GM13976 (cell line): ENCODE data around the gene HRAS.

Source experiments
- DNase-seq: peaks from one replicate; pipeline ENCODE4 v3.0.0; 2012; ENCODE audit warnings: low spot score
- in situ Hi-C: fragments of 300-500 bp; cut with MboI; formaldehyde crosslinking; loops from one replicate; pipeline ENCODE4 v1.12.0; 2022; ENCODE audit warnings: low sequenced_read_pairs, mixed read lengths, inconsistent platforms; ENCODE audit not compliant: unreplicated experiment
- TF ChIP-seq, protein P1 (sequence below): IDR thresholded peaks from 2 replicates; pipeline ENCODE4 v1.5.1; 2012; ENCODE audit warnings: borderline replicate concordance, mild to moderate bottlenecking; ENCODE audit not compliant: insufficient read depth; ENCODE audit errors: extremely low read depth, missing control alignments, control extremely low read depth

Gene HRAS

GRCh38 chr11:545171-545570 lies 9.8 kb upstream of the HRAS start:
- in situ Hi-C loops = no loop called here
- DNase-seq = no peak
- TF ChIP-seq, protein P1, sequence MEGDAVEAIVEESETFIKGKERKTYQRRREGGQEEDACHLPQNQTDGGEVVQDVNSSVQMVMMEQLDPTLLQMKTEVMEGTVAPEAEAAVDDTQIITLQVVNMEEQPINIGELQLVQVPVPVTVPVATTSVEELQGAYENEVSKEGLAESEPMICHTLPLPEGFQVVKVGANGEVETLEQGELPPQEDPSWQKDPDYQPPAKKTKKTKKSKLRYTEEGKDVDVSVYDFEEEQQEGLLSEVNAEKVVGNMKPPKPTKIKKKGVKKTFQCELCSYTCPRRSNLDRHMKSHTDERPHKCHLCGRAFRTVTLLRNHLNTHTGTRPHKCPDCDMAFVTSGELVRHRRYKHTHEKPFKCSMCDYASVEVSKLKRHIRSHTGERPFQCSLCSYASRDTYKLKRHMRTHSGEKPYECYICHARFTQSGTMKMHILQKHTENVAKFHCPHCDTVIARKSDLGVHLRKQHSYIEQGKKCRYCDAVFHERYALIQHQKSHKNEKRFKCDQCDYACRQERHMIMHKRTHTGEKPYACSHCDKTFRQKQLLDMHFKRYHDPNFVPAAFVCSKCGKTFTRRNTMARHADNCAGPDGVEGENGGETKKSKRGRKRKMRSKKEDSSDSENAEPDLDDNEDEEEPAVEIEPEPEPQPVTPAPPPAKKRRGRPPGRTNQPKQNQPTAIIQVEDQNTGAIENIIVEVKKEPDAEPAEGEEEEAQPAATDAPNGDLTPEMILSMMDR = no peak

DNA sequence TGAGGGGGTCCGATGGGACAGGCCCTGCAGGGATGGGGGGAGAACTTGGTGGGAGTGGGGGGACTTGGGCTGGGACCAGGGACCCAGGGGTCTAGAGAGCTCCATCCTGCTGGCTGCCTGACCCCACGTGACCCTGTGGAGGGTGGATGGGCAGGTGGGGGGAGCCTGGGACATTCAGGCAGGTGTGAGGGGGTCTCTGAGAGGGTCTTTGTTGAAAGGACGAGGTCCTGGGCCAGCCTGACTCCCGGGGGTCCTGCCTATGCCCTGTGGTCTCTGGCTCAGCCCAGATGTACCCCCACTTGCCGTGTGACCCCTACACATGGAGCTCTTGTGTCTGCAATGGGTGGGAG lies 9.4 kb upstream of the HRAS start:
- TF ChIP-seq, protein P1 = no peak
- DNase-seq = no peak
- in situ Hi-C loops = no loop called here

DNA sequence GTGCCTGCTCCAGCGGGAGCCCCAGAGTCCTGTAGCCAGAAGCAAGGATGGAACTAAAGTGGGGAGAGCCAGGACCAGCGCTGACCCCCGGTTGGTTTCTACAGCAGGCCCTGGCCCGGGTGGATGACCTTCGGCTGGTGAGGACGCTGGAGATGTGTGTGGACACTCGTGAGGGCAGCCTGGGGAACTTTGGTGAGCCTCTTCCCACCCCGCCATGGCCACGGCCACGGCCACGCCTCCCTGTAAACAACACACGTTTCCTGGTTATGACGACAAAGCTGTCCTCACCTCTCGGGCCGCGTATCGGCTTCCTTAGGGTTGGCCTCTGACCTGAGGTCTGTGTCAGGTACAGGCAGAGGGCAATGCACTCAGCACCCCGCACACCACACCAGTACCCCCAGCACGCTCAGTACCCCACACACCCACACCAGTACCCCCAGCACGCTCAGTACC lies 6.1 kb upstream of the HRAS start:
- no peak for DNase-seq
- TF ChIP-seq, protein P1 = no peak
- in situ Hi-C loops = no loop called here

GRCh38 chr11:540583-541432 lies 5.4 kb upstream of the HRAS start:
- TF ChIP-seq, protein P1 = no peak
- in situ Hi-C loops = no loop called here
- DNase-seq = no peak

DNA sequence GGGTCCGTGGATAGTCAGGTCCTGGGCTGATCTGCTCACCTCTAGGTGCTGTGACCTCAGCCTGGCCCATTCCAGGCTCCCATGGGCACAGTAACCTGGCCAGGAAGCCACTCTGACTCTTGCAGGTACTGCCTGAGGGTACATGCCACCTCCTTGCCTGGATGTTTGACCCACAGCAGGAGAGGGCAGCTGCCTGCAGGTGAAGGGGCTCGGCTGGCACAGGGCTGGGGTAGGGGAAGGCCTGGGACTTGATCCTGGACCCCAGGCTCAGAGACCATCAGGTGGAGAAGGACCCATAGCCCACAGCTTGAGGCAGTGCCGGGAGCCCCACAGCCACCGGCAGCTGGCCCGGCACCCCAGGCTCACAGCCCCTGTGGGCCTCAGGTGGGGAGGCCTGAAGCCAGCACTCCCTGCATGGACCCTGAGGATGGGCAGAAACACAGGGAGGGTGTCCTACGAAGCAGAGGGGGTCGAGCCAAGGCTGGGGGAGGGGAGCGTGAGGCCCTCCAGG lies 4.7 kb upstream of the HRAS start:
- no peak for DNase-seq
- in situ Hi-C loops = no loop called here
- TF ChIP-seq, protein P1 = no peak

DNA sequence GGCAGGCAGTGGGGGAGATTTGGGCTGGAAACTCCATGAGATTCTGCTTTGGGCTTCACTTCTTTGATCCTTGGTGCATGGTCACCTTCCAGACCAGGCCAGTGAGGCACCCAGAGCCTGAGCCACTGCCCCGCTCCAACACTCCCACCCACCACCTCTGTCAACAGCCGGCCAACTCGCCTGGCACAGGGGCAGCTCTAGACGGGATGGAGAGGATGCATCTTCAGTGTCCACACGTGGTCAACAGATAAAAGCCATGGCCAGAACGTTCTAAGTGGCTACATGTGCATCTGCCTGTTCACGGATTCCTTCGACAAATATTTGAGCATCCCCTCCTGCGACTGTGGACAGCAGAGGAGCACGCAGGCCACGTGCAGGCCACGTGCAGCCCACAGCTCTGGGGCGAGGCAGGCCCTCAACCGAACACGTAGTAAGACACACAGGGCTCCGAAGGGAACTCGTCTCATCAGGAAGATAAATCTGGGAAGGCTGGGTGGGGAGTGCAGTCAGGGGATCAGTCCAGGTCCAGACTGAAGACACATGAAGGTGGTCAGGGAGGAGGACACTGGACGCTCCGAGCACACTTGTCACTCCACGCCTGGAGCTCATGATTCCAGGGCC lies 3.2 kb upstream of the HRAS start:
- TF ChIP-seq, protein P1 = no peak
- DNase-seq = no peak
- in situ Hi-C loops = no loop called here
